Activated B cell treated with CpG ODN at 0.5 μM for 24 hours (primary cell): ENCODE results near the gene NTMT1. TPM values are rescaled to one million over a fixed set of nuclear protein-coding genes. Genes with fewer than 3 reads are reported as not detected.

ENCODE experiments used
- ATAC-seq: fragments of 200-7000 bp; cut with Tn5 transposase; one replicate; pipeline ENCODE4 v1.10.0; 2021; ENCODE audit warnings: low read depth, mild to moderate bottlenecking, moderate library complexity
- CTCF ChIA-PET: fragments of 350-600 bp; sonication (Branson Sonifier 250); formaldehyde crosslinking; loops from one replicate; lab custom pipeline; 2021; ENCODE audit warnings: antibody characterized with exemption; lab: Charles Lee
- POLR2A ChIA-PET: fragments of 350-600 bp; sonication (Branson Sonifier 250); formaldehyde crosslinking; loops from one replicate; lab custom pipeline; 2021; ENCODE audit warnings: antibody characterized with exemption; lab: Charles Lee
- DNase-seq: peaks from one replicate; pipeline ENCODE4 v3.0.0; 2022
- H3K27ac Mint-ChIP-seq: one replicate; pipeline ENCODE4 v1.8.0; 2020; ENCODE audit warnings: mixed read lengths
- H3K27me3 Mint-ChIP-seq: one replicate; pipeline ENCODE4 v1.8.0; 2021; ENCODE audit warnings: mixed read lengths
- H3K36me3 Mint-ChIP-seq: one replicate; pipeline ENCODE4 v1.8.0; 2021; ENCODE audit warnings: low read depth, mixed read lengths
- H3K4me1 Mint-ChIP-seq: one replicate; pipeline ENCODE4 v1.8.0; 2021; ENCODE audit warnings: mixed read lengths
- H3K4me3 Mint-ChIP-seq: one replicate; pipeline ENCODE4 v1.8.0; 2020; ENCODE audit warnings: mild to moderate bottlenecking, mixed read lengths
- H3K9me3 Mint-ChIP-seq: one replicate; pipeline ENCODE4 v1.8.0; 2020; ENCODE audit warnings: mixed read lengths
- intact Hi-C: fragments of 100-400 bp; cut with micrococcal nuclease; formaldehyde crosslinking; loops from one replicate; pipeline ENCODE4 v1.15.1; 2024
- total RNA-seq: library from RNA; stranded (reverse); gene quantifications from 2 replicates; pipeline ENCODE4 v1.2.3, GENCODE V29; 2022
- TF ChIP-seq, protein P1 (sequence below): fragments of 200-600 bp; IDR thresholded peaks from one replicate; pipeline ENCODE4 v1.8.0; 2022; ENCODE audit warnings: antibody characterized with exemption, mild to moderate bottlenecking

Gene NTMT1
- total RNA-seq, 1 donor from 2014 or later = 33.1 TPM

DNA sequence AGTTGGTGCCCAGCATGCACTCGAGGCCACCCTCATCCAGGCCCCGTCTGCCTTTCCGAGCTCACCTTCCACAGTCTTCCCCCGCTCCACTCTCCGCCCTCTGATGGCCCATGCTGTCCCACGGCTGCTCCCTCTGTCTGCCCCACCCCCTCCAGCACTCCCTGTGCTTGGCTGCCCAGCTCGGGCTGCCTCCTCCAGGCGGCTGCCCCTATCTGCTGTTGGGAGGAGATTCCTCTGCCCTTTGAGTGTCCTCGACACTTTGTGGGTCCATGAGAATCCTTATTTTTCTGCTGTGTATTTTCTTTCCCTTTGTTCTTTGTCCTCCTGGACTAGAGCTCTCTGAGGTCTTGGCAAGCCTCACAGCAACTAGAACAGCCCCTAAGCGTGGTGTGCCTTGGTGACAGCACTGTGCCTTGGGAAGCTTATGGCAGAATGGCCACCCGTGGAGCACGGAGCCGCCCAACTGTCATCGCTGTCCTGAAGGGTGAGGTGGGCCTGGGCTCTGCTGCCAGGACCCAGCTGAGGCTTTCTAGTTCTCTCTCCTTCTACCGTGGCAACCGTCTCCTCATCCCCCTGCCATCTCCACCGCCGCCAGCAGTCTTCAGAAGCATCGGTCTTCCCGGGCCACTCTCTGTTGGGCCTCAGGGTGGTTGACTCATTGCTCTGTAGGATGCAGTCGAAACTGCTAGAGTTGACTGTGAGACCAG, 5.2 kb downstream of the NTMT1 start:
- DNase-seq = no peak
- Mint-ChIP-seq H3K27ac (no peak overlapping the region), H3K27me3 (no peaks in the 10 kb centered on the region), H3K4me1 (peaks cover 53% of the 10 kb centered on the region), H3K36me3 (peaks cover 65% of the 10 kb centered on the region), H3K4me3 (no peak overlapping the region), H3K9me3 (no peaks in the 10 kb centered on the region)
- ChIA-PET POLR2A (no interaction called here), CTCF (no interaction called here)
- TF ChIP-seq, protein P1, sequence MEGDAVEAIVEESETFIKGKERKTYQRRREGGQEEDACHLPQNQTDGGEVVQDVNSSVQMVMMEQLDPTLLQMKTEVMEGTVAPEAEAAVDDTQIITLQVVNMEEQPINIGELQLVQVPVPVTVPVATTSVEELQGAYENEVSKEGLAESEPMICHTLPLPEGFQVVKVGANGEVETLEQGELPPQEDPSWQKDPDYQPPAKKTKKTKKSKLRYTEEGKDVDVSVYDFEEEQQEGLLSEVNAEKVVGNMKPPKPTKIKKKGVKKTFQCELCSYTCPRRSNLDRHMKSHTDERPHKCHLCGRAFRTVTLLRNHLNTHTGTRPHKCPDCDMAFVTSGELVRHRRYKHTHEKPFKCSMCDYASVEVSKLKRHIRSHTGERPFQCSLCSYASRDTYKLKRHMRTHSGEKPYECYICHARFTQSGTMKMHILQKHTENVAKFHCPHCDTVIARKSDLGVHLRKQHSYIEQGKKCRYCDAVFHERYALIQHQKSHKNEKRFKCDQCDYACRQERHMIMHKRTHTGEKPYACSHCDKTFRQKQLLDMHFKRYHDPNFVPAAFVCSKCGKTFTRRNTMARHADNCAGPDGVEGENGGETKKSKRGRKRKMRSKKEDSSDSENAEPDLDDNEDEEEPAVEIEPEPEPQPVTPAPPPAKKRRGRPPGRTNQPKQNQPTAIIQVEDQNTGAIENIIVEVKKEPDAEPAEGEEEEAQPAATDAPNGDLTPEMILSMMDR = no peak
- intact Hi-C loops = no loop called here
- no peak for ATAC-seq

DNA sequence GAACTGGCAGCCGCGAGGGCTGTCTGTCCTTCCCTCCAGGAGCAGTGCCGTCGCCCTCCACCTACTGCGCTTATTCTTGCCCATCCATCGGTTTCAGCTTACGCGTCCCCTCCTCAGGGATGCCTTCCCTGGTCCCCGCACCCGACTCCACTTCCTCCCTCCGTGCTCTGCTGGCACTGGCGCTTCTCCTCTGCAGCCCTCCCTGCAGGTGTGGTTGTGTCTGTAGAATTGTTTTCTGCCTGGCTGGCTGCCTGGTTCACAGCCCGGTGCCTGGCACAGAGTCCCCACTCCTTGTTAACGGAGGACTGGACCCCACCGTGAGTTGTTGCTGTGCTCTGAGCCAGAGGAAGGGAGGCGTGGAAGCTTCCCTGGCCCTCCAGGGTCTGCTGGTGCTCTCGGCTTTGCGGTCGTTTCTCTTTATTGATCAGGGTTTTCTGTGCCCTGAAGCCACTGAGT, 5.7 kb downstream of the NTMT1 start:
- no peak for DNase-seq
- intact Hi-C loops = no loop called here
- Mint-ChIP-seq H3K4me3 (no peak overlapping the region), H3K27ac (no peak overlapping the region), H3K36me3 (peaks cover 65% of the 10 kb centered on the region), H3K9me3 (no peaks in the 10 kb centered on the region), H3K4me1 (peaks cover 50% of the 10 kb centered on the region), H3K27me3 (no peaks in the 10 kb centered on the region)
- no peak for ATAC-seq
- CTCF ChIA-PET = no interaction called here
- POLR2A ChIA-PET = no interaction called here
- TF ChIP-seq, protein P1 = no peak

GRCh38 chr9:129632460-129632859, 6.5 kb downstream of the NTMT1 start:
- Mint-ChIP-seq H3K9me3 (no peaks in the 10 kb centered on the region), H3K27ac (peak overlapping the region; percentile 6), H3K27me3 (no peaks in the 10 kb centered on the region), H3K4me3 (no peak overlapping the region), H3K36me3 (peaks cover 65% of the 10 kb centered on the region), H3K4me1 (peaks cover 43% of the 10 kb centered on the region)
- TF ChIP-seq, protein P1 = no peak
- CTCF ChIA-PET = interaction anchor here (0.6 to 0.9 kb wide), 2 partner anchors 10 to 501 kb away, joined by 3 read pairs; no protein-coding TSS in a partner anchor
- intact Hi-C loops = no loop called here
- POLR2A ChIA-PET = no interaction called here
- ATAC-seq = no peak
- DNase-seq = no peak

DNA sequence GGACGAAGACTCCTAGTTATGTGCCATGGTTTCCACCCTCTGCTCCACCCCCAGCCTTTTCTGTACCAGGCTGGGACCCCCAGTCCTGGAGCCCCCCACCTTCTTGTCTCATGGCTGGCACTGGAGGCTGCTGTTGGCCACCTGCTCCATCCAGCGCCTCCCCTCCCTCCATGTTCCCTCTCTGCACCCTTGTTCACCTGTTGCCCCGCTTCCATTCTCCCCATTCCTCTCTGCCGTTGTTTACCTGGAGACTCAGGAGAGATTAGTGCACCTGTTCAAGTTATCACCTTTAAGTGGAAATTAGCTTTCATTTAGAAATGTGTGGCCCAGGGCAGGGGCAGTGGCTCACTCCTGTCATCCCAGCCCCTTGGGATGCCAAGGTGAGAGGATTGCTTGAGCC, 7.2 kb downstream of the NTMT1 start:
- no peaks in the 10 kb centered on the region for H3K9me3 Mint-ChIP-seq
- H3K36me3 Mint-ChIP-seq = peaks cover 68% of the 10 kb centered on the region
- ATAC-seq = no peak
- CTCF ChIA-PET = interaction anchor here (0.9 kb wide), 1 partner anchor 9 kb away, joined by 3 read pairs; no protein-coding TSS in a partner anchor
- no peak for DNase-seq
- H3K27ac Mint-ChIP-seq = no peak overlapping the region
- TF ChIP-seq, protein P1 = no peak
- intact Hi-C loops = no loop called here
- peaks cover 37% of the 10 kb centered on the region for H3K4me1 Mint-ChIP-seq
- POLR2A ChIA-PET = no interaction called here
- H3K27me3 Mint-ChIP-seq = no peaks in the 10 kb centered on the region
- H3K4me3 Mint-ChIP-seq = no peak overlapping the region

- no peak for DNase-seq
- TF ChIP-seq, protein P1 = no peak
- ChIA-PET CTCF (no interaction called here), POLR2A (no interaction called here)
- peaks cover 32% of the 10 kb centered on the region for H3K4me1 Mint-ChIP-seq
- ATAC-seq = no peak
- no peaks in the 10 kb centered on the region for H3K27me3 Mint-ChIP-seq
- intact Hi-C loops = no loop called here
- H3K36me3 Mint-ChIP-seq = peaks cover 68% of the 10 kb centered on the region
- H3K9me3 Mint-ChIP-seq = no peaks in the 10 kb centered on the region
- no peak overlapping the region for H3K27ac Mint-ChIP-seq
- H3K4me3 Mint-ChIP-seq = no peak overlapping the region
Observed at GRCh38 chr9:129633848-129634247, 7.9 kb downstream of the NTMT1 start.
